Neural progenitor cell (in vitro differentiated cells): Measurements from ENCODE around the gene APLP2.

Source experiments
- EZH2phosphoT487 ChIP-seq: fragments of 200-600 bp; sonication (generic); IDR thresholded peaks from 2 replicates; pipeline ENCODE4 v1.6.1; 2017; ENCODE audit warnings: antibody characterized with exemption
- TF ChIP-seq, protein P1 (sequence below): fragments of 200-600 bp; sonication (generic); IDR thresholded peaks from 2 replicates; pipeline ENCODE4 v1.5.1; 2017; ENCODE audit warnings: antibody characterized with exemption, mild to moderate bottlenecking

DNA sequence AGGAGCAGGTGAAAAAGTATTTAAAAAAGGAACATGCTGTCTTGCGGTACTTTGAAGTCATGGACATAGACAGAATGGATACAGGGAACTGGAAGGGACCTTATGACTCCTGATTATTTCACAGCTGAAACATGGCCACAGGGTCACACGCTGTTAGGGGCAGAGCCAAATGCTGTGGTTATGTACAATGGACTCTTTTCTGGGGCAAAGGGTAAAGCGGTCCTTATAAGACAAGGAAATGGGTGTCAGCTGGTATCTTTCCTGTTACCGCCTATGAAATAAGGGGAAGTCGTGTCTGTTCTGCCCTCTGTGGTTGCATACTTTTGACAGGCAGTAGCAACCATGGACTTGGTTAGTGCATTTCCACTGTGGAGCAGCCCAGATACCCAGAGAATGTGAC is 77.1 kb downstream of the APLP2 start:
- TF ChIP-seq, protein P1, sequence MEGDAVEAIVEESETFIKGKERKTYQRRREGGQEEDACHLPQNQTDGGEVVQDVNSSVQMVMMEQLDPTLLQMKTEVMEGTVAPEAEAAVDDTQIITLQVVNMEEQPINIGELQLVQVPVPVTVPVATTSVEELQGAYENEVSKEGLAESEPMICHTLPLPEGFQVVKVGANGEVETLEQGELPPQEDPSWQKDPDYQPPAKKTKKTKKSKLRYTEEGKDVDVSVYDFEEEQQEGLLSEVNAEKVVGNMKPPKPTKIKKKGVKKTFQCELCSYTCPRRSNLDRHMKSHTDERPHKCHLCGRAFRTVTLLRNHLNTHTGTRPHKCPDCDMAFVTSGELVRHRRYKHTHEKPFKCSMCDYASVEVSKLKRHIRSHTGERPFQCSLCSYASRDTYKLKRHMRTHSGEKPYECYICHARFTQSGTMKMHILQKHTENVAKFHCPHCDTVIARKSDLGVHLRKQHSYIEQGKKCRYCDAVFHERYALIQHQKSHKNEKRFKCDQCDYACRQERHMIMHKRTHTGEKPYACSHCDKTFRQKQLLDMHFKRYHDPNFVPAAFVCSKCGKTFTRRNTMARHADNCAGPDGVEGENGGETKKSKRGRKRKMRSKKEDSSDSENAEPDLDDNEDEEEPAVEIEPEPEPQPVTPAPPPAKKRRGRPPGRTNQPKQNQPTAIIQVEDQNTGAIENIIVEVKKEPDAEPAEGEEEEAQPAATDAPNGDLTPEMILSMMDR: no peak
- no peak for TF ChIP-seq EZH2phosphoT487
